Activated CD4-positive, CD25-positive, alpha-beta regulatory T cell treated with anti-CD3 and anti-CD28 coated beads, Interleukin-2, amount 50 U/mL, for 24 hours (primary cell): ENCODE measurements around the gene PGM3.

Experiments
- ATAC-seq, 2 donors: fragments of 150-1000 bp; cut with Tn5 transposase; one replicate each; pipeline ENCODE4 v1.10.0; 2021; ENCODE audit warnings: mild to moderate bottlenecking in 1 of 2, moderate library complexity in 1 of 2

The PGM3 gene

GRCh38 chr6:83183082-83183828 lies 9.8 kb downstream of the PGM3 start:
- ATAC-seq: no peak

- ATAC-seq: no peak
These were observed 11.0 kb downstream of the PGM3 start for GRCh38 chr6:83182114-83182513.

GRCh38 chr6:83180426-83180950 lies 12.6 kb downstream of the PGM3 start:
- no peak for ATAC-seq

GRCh38 chr6:83176246-83176645 lies 16.8 kb downstream of the PGM3 start:
- ATAC-seq: no peak

- no peak for ATAC-seq
These were observed 23.6 kb downstream of the PGM3 start for GRCh38 chr6:83169511-83169910.

GRCh38 chr6:83169106-83169505 lies 24.0 kb downstream of the PGM3 start:
- no peak for ATAC-seq

GRCh38 chr6:83168556-83168955 lies 24.5 kb downstream of the PGM3 start:
- ATAC-seq: no peak

GRCh38 chr6:83167726-83168278 lies 25.3 kb downstream of the PGM3 start:
- ATAC-seq: no peak

- no peak for ATAC-seq
These were observed 32.9 kb downstream of the PGM3 start for GRCh38 chr6:83160167-83160566.

GRCh38 chr6:83155794-83156193 lies 37.3 kb downstream of the PGM3 start:
- no peak for ATAC-seq

GRCh38 chr6:83153883-83154521 lies 39.1 kb downstream of the PGM3 start:
- no peak for ATAC-seq

- no peak for ATAC-seq
These were observed 40.2 kb downstream of the PGM3 start for GRCh38 chr6:83152913-83153312.

GRCh38 chr6:83151114-83151513 lies 42.0 kb downstream of the PGM3 start:
- ATAC-seq: no peak

- ATAC-seq: no peak
These were observed 54.3 kb downstream of the PGM3 start for GRCh38 chr6:83138758-83139157.

GRCh38 chr6:83138118-83138722 lies 54.8 kb downstream of the PGM3 start:
- ATAC-seq: no peak

GRCh38 chr6:83132121-83132520 lies 60.9 kb downstream of the PGM3 start:
- ATAC-seq: no peak

GRCh38 chr6:83127976-83128375 lies 65.1 kb downstream of the PGM3 start:
- ATAC-seq: no peak

- no peak for ATAC-seq
These were observed 65.8 kb downstream of the PGM3 start for GRCh38 chr6:83127258-83127657.

- no peak for ATAC-seq
These were observed 66.3 kb downstream of the PGM3 start for GRCh38 chr6:83126807-83127206.

- no peak for ATAC-seq
These were observed 66.8 kb downstream of the PGM3 start for GRCh38 chr6:83126223-83126622.

GRCh38 chr6:83125425-83125824 lies 67.6 kb downstream of the PGM3 start:
- no peak for ATAC-seq

GRCh38 chr6:83124553-83124952 lies 68.5 kb downstream of the PGM3 start:
- ATAC-seq: no peak

GRCh38 chr6:83119742-83120300 lies 73.2 kb downstream of the PGM3 start:
- ATAC-seq: no peak
